Measurements from ENCODE around the gene PIGA.

- TF ChIP-seq CTCF (IDR thresholded peaks at IDR 0.05) (no peak), POLR2A (IDR thresholded peaks at IDR 0.05; ENCODE audit: low read depth) (no peak), POLR2AphosphoS5 (IDR thresholded peaks at IDR 0.05) (no peak), EP300 (IDR thresholded peaks at IDR 0.05) (no peak)
Measured at GRCh38 chrX:15298780-15299179, 36.5 kb downstream of the PIGA start.

Measured in esophagus muscularis mucosa (tissue), 4 donors.